Upper lobe of left lung (tissue), 4 donors: ENCODE data around the gene FBXL13.

Experiments
- POLR2A ChIP-seq, 4 donors: fragments of 450-650 bp; IDR thresholded peaks; one replicate each; pipeline ENCODE4 v1.5.1; 2016 to 2017; ENCODE audit warnings: antibody characterized with exemption in 4 of 4, mild to moderate bottlenecking in 2 of 4
- TF ChIP-seq, protein P1 (sequence below), 6 experiments: fragments of 450-650 bp in 4 of 6; fragments of 200-600 bp in 2 of 6; sonication (generic) in 2 of 6; IDR thresholded peaks; one replicate each; pipeline ENCODE4 v1.5.1; 2016 to 2019; ENCODE audit warnings: antibody characterized with exemption in 6 of 6

DNA sequence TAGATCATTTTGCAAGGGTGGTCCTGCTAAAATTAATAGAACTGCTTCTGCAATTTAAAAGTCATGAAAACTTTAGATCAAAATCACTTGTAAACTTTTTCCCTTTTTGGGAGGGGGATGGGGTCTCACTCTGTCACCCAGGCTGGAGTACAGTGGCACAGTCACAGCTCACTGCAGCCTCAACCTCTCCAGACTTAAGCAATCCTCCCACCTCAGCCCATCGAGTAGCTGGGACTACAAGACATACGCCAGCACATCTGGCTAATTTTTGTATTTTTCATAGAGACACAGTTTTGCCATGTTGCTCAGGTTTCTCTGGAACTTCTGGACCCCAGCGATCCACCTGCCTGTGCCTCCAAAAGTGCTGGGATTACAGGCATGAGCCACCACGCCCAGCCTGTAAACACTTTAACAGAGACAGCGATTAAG is 82.1 kb downstream of the FBXL13 start:
- TF ChIP-seq, protein P1, sequence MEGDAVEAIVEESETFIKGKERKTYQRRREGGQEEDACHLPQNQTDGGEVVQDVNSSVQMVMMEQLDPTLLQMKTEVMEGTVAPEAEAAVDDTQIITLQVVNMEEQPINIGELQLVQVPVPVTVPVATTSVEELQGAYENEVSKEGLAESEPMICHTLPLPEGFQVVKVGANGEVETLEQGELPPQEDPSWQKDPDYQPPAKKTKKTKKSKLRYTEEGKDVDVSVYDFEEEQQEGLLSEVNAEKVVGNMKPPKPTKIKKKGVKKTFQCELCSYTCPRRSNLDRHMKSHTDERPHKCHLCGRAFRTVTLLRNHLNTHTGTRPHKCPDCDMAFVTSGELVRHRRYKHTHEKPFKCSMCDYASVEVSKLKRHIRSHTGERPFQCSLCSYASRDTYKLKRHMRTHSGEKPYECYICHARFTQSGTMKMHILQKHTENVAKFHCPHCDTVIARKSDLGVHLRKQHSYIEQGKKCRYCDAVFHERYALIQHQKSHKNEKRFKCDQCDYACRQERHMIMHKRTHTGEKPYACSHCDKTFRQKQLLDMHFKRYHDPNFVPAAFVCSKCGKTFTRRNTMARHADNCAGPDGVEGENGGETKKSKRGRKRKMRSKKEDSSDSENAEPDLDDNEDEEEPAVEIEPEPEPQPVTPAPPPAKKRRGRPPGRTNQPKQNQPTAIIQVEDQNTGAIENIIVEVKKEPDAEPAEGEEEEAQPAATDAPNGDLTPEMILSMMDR (IDR thresholded peaks at IDR 0.05): no peak
- TF ChIP-seq POLR2A (IDR thresholded peaks at IDR 0.05): no peak
